ENCODE data around the gene TCHHL1. TPM values are rescaled to one million over a fixed set of nuclear protein-coding genes. Genes with fewer than 3 reads are reported as not detected.

TCHHL1 gene
- polyA plus RNA-seq, 1 donor from 2014 or later, result not detected

GRCh38 chr1:152108882-152109222 is 20.0 kb upstream of the TCHHL1 start:
- H3K79me2 ChIP-seq (replicated peaks; ENCODE audit: insufficient read depth, low read length), result no peaks in the 10 kb centered on the region
- peaks cover 46% of the 10 kb centered on the region for H3K27me3 ChIP-seq (ENCODE audit: insufficient read depth, low read depth, low read length)
- H4K20me1 ChIP-seq (ENCODE audit: insufficient read depth), result no peaks in the 10 kb centered on the region
- peaks cover 37% of the 10 kb centered on the region for H3K9me3 ChIP-seq (ENCODE audit: low read length)
- no peaks in the 10 kb centered on the region for H3F3A ChIP-seq (ENCODE audit: insufficient read depth, low read length, poor library complexity, severe bottlenecking)
- H2AFZ ChIP-seq (ENCODE audit: low read depth, low read length), result no peak overlapping the region
- TF ChIP-seq RAD21 (conservative IDR thresholded peaks at IDR 0.05) (no peak), EZH2 (IDR thresholded peaks at IDR 0.05; ENCODE audit: borderline replicate concordance, insufficient read depth, low read length, poor library complexity, severe bottlenecking) (no peak), MXI1 (conservative IDR thresholded peaks at IDR 0.05; ENCODE audit: poor library complexity, severe bottlenecking) (no peak), TAF1 (IDR thresholded peaks at IDR 0.05; ENCODE audit: low read depth) (no peak), SMC3 (conservative IDR thresholded peaks at IDR 0.05; ENCODE audit: poor library complexity) (no peak), CTCF (IDR thresholded peaks at IDR 0.05; ENCODE audit: poor library complexity, severe bottlenecking) (no peak), POLR2AphosphoS5 (IDR thresholded peaks at IDR 0.05) (no peak), EP300 (conservative IDR thresholded peaks at IDR 0.05; ENCODE audit: poor library complexity, severe bottlenecking) (no peak), REST (IDR thresholded peaks at IDR 0.05; ENCODE audit: borderline replicate concordance) (no peak)
- no peaks in the 10 kb centered on the region for H3K36me3 ChIP-seq (ENCODE audit: insufficient read depth, low read length)
- H3K9ac ChIP-seq (ENCODE audit: low read length), result no peak overlapping the region
- no peaks in the 10 kb centered on the region for H3K9me2 ChIP-seq (ENCODE audit: insufficient read depth, low read length)
- no peak overlapping the region for H3K4me3 ChIP-seq (ENCODE audit: low read length)
- no peak overlapping the region for H3K4me2 ChIP-seq (ENCODE audit: low read length)
- no peak overlapping the region for H3K27ac ChIP-seq (ENCODE audit: low read length)

- no peaks in the 10 kb centered on the region for H4K20me1 ChIP-seq (ENCODE audit: insufficient read depth)
- H2AFZ ChIP-seq (ENCODE audit: low read depth, low read length), result no peak overlapping the region
- no peaks in the 10 kb centered on the region for H3F3A ChIP-seq (ENCODE audit: insufficient read depth, low read length, poor library complexity, severe bottlenecking)
- TF ChIP-seq CTCF (IDR thresholded peaks at IDR 0.05; ENCODE audit: poor library complexity, severe bottlenecking), result no peak
- no peak for TF ChIP-seq POLR2AphosphoS5 (IDR thresholded peaks at IDR 0.05)
- no peak for TF ChIP-seq REST (IDR thresholded peaks at IDR 0.05; ENCODE audit: borderline replicate concordance)
- TF ChIP-seq TAF1 (IDR thresholded peaks at IDR 0.05; ENCODE audit: low read depth), result no peak
- no peak for TF ChIP-seq EZH2 (IDR thresholded peaks at IDR 0.05; ENCODE audit: borderline replicate concordance, insufficient read depth, low read length, poor library complexity, severe bottlenecking)
- peaks cover 40% of the 10 kb centered on the region for H3K27me3 ChIP-seq (ENCODE audit: insufficient read depth, low read depth, low read length)
- no peaks in the 10 kb centered on the region for H3K36me3 ChIP-seq (ENCODE audit: insufficient read depth, low read length)
- no peak overlapping the region for H3K27ac ChIP-seq (ENCODE audit: low read length)
- H3K4me2 ChIP-seq (ENCODE audit: low read length), result no peak overlapping the region
- no peak overlapping the region for H3K9ac ChIP-seq (ENCODE audit: low read length)
- H3K9me3 ChIP-seq (ENCODE audit: low read length), result peaks cover 37% of the 10 kb centered on the region
- H3K9me2 ChIP-seq (ENCODE audit: insufficient read depth, low read length), result no peaks in the 10 kb centered on the region
- no peak overlapping the region for H3K4me3 ChIP-seq (ENCODE audit: low read length)
- H3K79me2 ChIP-seq (replicated peaks; ENCODE audit: insufficient read depth, low read length), result no peaks in the 10 kb centered on the region
Measured at GRCh38 chr1:152107984-152108881, 19.4 kb upstream of the TCHHL1 start.

Measured in neural cell (in vitro differentiated cells).